Trophoblast cell (in vitro differentiated cells and primary cell): ENCODE data around the gene CAMK4.
A peak's percentile ranks its signal among the peaks of the same experiment; 100 is the strongest.

ENCODE experiments used
- DNase-seq, 2 donors: peaks; one replicate each; pipeline ENCODE4 v3.0.0-alpha.2; 2016
- H2AFZ ChIP-seq: 2 replicates; pipeline ENCODE4 v1.6.1; 2013; ENCODE audit warnings: low read length, moderate library complexity, mild to moderate bottlenecking; ENCODE audit not compliant: insufficient read depth, poor library complexity
- H2AK5ac ChIP-seq: 2 replicates; pipeline ENCODE4 v1.6.1; 2013; ENCODE audit warnings: mild to moderate bottlenecking, low read length
- H2BK120ac ChIP-seq: 2 replicates; pipeline ENCODE4 v1.6.1; 2013; ENCODE audit warnings: low read length, mild to moderate bottlenecking, moderate library complexity; ENCODE audit not compliant: insufficient read depth, poor library complexity
- H2BK12ac ChIP-seq: 2 replicates; pipeline ENCODE4 v1.6.1; 2013; ENCODE audit warnings: mild to moderate bottlenecking, low read length, moderate library complexity
- H2BK5ac ChIP-seq: 2 replicates; pipeline ENCODE4 v1.6.1; 2013; ENCODE audit warnings: low read length, low read depth, moderate library complexity, mild to moderate bottlenecking; ENCODE audit not compliant: poor library complexity
- H3K14ac ChIP-seq: 2 replicates; pipeline ENCODE4 v1.6.1; 2013; ENCODE audit warnings: mild to moderate bottlenecking, low read length
- H3K18ac ChIP-seq: 2 replicates; pipeline ENCODE4 v1.6.1; 2013; ENCODE audit warnings: mild to moderate bottlenecking, low read length
- H3K23ac ChIP-seq: 2 replicates; pipeline ENCODE4 v1.6.1; 2013; ENCODE audit warnings: low read length
- H3K27ac ChIP-seq: 2 replicates; pipeline ENCODE4 v1.5.1; 2013; ENCODE audit warnings: low read depth, mild to moderate bottlenecking, inconsistent platforms, low read length, moderate library complexity
- H3K27me3 ChIP-seq: 2 replicates; pipeline ENCODE4 v1.6.1; 2013; ENCODE audit warnings: inconsistent platforms, mild to moderate bottlenecking, low read length, moderate library complexity; ENCODE audit not compliant: insufficient read depth
- H3K36me3 ChIP-seq, 2 experiments: 1 replicate in 1 of 2; 2 replicates in 1 of 2; pipeline ENCODE4 v1.6.1; 2013; ENCODE audit warnings: low read length in 2 of 2, mild to moderate bottlenecking in 2 of 2, moderate library complexity in 1 of 2; ENCODE audit not compliant: insufficient read depth in 2 of 2, control insufficient read depth in 1 of 2
- H3K4ac ChIP-seq: 2 replicates; pipeline ENCODE4 v1.6.1; 2013; ENCODE audit warnings: low read depth, mild to moderate bottlenecking, low read length, moderate library complexity
- H3K4me1 ChIP-seq, 2 experiments: 1 replicate in 1 of 2; 2 replicates in 1 of 2; pipeline ENCODE4 v1.6.1; 2013; ENCODE audit warnings: low read length in 2 of 2, mild to moderate bottlenecking in 2 of 2, moderate library complexity in 1 of 2; ENCODE audit not compliant: insufficient read depth in 2 of 2, control insufficient read depth in 1 of 2
- H3K4me2 ChIP-seq: 2 replicates; pipeline ENCODE4 v1.6.1; 2013; ENCODE audit warnings: inconsistent platforms, mild to moderate bottlenecking, low read length, moderate library complexity
- H3K4me3 ChIP-seq: 2 replicates; pipeline ENCODE4 v1.5.1; 2013; ENCODE audit warnings: mild to moderate bottlenecking, low read depth, low read length, inconsistent platforms
- H3K79me1 ChIP-seq: one replicate; pipeline ENCODE4 v1.6.1; 2013; ENCODE audit warnings: low read length
- H3K79me2 ChIP-seq: 2 replicates; pipeline ENCODE4 v1.6.1; 2013; ENCODE audit warnings: low read length, mild to moderate bottlenecking; ENCODE audit not compliant: control insufficient read depth, insufficient read depth, poor library complexity
- H3K9ac ChIP-seq: 2 replicates; pipeline ENCODE4 v1.6.1; 2013; ENCODE audit warnings: mild to moderate bottlenecking, low read length
- H3K9me3 ChIP-seq: 2 replicates; pipeline ENCODE4 v1.6.1; 2013; ENCODE audit warnings: low read depth, mild to moderate bottlenecking, control low read depth, inconsistent platforms, low read length; ENCODE audit not compliant: insufficient read depth
- H4K12ac ChIP-seq: 2 replicates; pipeline ENCODE4 v1.6.1; 2013; ENCODE audit warnings: low read depth, mild to moderate bottlenecking, low read length, moderate library complexity
- H4K8ac ChIP-seq: 2 replicates; pipeline ENCODE4 v1.6.1; 2013; ENCODE audit warnings: low read depth, mild to moderate bottlenecking, low read length, moderate library complexity
- H4K91ac ChIP-seq: one replicate; pipeline ENCODE4 v1.6.1; 2013; ENCODE audit warnings: low read depth, mild to moderate bottlenecking, low read length, moderate library complexity
- WGBS: extraction: QIAGEN DNeasy Blood & Tissue Kit; methylation state at CpG from one replicate; pipeline ENCODE4 v1.1.7; 2013; ENCODE audit warnings: missing lambda C conversion rate; ENCODE audit not compliant: insufficient read length, insufficient coverage; ENCODE audit errors: extremely low coverage; 5-methylcytosine and 5-hydroxymethylcytosine counted together

The CAMK4 gene

DNA sequence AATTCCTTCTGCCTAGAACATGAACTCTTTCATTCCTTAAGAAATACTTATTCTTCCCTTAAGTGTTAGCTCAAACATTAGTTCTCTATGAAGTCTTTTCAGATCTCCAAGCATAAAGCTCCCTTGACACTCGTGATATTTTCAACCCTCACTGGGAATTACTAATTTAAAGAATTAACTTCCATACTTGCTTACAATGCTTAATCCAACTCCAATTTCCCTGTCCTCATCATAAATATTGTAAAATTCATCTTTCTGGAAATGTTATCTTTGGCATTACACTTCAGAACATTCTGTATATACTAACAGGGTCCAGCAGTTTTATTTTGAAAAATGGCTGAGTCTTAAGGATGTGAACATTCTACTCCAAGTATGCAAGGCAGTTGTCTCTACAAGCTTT is 280.9 kb downstream of the CAMK4 start:
- H3K9ac ChIP-seq, result no peak overlapping the region
- H3K4me2 ChIP-seq, result no peak overlapping the region
- H3K9me3 ChIP-seq, result no peaks in the 10 kb centered on the region
- H4K12ac ChIP-seq, result no peak overlapping the region
- H3K23ac ChIP-seq, result no peak overlapping the region
- DNase-seq, result no peak
- no peak overlapping the region for H4K91ac ChIP-seq
- no peaks in the 10 kb centered on the region for H3K4me1 ChIP-seq
- no CpG with 5 or more reads among the region's 1 CpG for WGBS
- no peak overlapping the region for H2BK12ac ChIP-seq
- no peaks in the 10 kb centered on the region for H3K27me3 ChIP-seq
- no peak overlapping the region for H3K18ac ChIP-seq
- no peak overlapping the region for H2BK120ac ChIP-seq
- no peaks in the 10 kb centered on the region for H3K79me1 ChIP-seq
- H3K79me2 ChIP-seq, result peaks cover 2% of the 10 kb centered on the region
- peaks cover 7 to 8% of the 10 kb centered on the region in 2 experiments for H3K36me3 ChIP-seq
- no peak overlapping the region for H3K4ac ChIP-seq
- no peak overlapping the region for H2BK5ac ChIP-seq
- no peak overlapping the region for H3K4me3 ChIP-seq
- H4K8ac ChIP-seq, result no peak overlapping the region
- H2AK5ac ChIP-seq, result no peak overlapping the region
- H2AFZ ChIP-seq, result no peak overlapping the region
- H3K27ac ChIP-seq, result no peak overlapping the region
- H3K14ac ChIP-seq, result no peak overlapping the region

DNA sequence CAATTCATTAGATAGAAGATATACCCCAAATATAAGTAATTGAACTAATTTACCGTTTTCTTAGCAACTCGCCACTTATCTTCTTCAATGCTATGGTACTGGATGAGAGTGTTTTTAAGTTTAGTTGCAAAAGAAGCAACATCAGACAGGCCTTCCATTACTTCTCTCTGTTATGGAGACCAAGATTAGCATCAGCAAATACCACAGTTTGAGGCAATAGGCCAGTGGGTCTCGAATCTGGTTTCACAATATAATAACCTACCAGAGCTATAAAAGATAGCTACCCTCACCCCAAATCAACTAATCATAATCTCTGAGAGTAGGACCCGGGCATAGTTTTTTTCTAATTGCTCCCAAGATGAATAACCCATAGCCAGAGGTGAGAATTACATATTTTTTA is 283.1 kb downstream of the CAMK4 start:
- peaks cover 4% of the 10 kb centered on the region in 2 experiments for H3K36me3 ChIP-seq
- H3K4me2 ChIP-seq, result no peak overlapping the region
- H3K9ac ChIP-seq, result no peak overlapping the region
- H3K9me3 ChIP-seq, result no peaks in the 10 kb centered on the region
- no peak overlapping the region for H2BK12ac ChIP-seq
- peaks cover 6% of the 10 kb centered on the region for H3K79me1 ChIP-seq
- no peak overlapping the region for H3K14ac ChIP-seq
- H3K4me1 ChIP-seq, result no peaks in the 10 kb centered on the region
- no peak overlapping the region for H2AK5ac ChIP-seq
- H3K27me3 ChIP-seq, result no peaks in the 10 kb centered on the region
- H3K4ac ChIP-seq, result no peak overlapping the region
- DNase-seq, result peak; percentile 9 to 53
- no peak overlapping the region for H3K18ac ChIP-seq
- H4K91ac ChIP-seq, result no peak overlapping the region
- H2BK120ac ChIP-seq, result no peak overlapping the region
- WGBS, result no CpG with 5 or more reads among the region's 4 CpGs
- H4K12ac ChIP-seq, result no peak overlapping the region
- no peak overlapping the region for H3K4me3 ChIP-seq
- H2AFZ ChIP-seq, result no peak overlapping the region
- no peak overlapping the region for H2BK5ac ChIP-seq
- H4K8ac ChIP-seq, result no peak overlapping the region
- no peak overlapping the region for H3K27ac ChIP-seq
- peaks cover 10% of the 10 kb centered on the region for H3K79me2 ChIP-seq
- no peak overlapping the region for H3K23ac ChIP-seq

DNA sequence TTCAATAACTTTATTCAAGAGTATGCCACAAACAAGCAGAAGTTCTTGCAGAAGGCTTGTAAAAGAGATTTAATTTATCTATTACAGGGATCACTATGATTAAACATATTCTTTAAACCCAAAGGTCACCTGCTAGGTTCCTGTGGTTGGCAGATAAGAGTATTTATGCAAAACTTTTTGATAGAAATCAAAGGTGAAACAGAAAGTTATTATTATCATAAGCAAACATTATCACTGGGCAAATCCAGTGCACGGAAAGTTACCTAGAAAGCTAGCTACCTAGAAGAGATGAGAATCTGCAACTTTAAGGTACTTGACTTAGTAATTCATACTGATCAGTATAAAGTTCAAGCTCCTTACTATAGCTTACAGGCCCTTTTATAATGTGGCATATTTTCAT is 284.9 kb downstream of the CAMK4 start:
- H2BK5ac ChIP-seq, result no peak overlapping the region
- no CpG with 5 or more reads among the region's 1 CpG for WGBS

DNA sequence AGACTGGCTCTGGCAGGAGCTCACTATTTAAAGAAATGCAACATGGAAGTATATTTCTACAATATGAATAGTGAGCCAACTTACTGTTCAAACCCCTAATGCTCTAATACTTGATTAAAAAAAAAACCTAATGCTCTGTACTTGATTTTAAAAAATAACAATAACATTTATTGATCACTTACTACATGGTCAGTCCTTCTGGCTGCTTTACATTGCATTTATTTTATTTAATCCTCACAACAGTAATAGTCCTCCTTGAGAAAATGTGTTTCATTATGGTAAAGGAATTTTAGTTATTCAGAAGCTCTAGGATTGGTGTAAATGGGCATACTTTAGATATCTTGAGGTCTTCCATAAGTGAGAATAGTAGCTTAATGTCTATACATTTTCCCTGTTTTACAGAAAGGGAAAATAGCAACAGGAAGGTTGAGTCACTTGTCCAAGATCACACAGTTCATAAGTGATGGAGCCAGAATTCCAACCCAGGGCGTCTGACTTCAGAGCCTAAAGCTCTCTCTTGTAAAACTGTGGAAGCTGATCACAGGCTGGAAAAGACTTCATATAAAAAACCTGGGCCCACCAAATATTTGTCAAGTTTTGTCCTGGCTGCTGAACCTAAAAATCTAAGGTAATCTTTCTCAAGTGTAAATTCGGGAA is 287.1 kb downstream of the CAMK4 start:
- no peak overlapping the region for H2AFZ ChIP-seq
- no peaks in the 10 kb centered on the region for H3K36me3 ChIP-seq
- H3K27me3 ChIP-seq, result no peaks in the 10 kb centered on the region
- no peak overlapping the region for H4K8ac ChIP-seq
- H4K12ac ChIP-seq, result no peak overlapping the region
- peak; percentile 6 to 43 for DNase-seq
- H2BK5ac ChIP-seq, result no peak overlapping the region
- H3K9me3 ChIP-seq, result no peaks in the 10 kb centered on the region
- H3K14ac ChIP-seq, result no peak overlapping the region
- H3K4me2 ChIP-seq, result peak overlapping the region; percentile 80
- peaks cover 0 to 3% of the 10 kb centered on the region in 2 experiments for H3K4me1 ChIP-seq
- no peak overlapping the region for H4K91ac ChIP-seq
- H2BK120ac ChIP-seq, result peak overlapping the region; percentile 98
- WGBS, result no CpG with 5 or more reads among the region's 2 CpGs
- no peak overlapping the region for H3K18ac ChIP-seq
- H3K23ac ChIP-seq, result no peak overlapping the region
- no peak overlapping the region for H2AK5ac ChIP-seq
- peaks cover 12% of the 10 kb centered on the region for H3K79me1 ChIP-seq
- H3K9ac ChIP-seq, result no peak overlapping the region
- H3K79me2 ChIP-seq, result peaks cover 11% of the 10 kb centered on the region
- H3K27ac ChIP-seq, result no peak overlapping the region
- H3K4ac ChIP-seq, result peak overlapping the region; percentile 99
- H2BK12ac ChIP-seq, result no peak overlapping the region
- peak overlapping the region; percentile 99 for H3K4me3 ChIP-seq

More for the DNA sequence above, 284.9 kb downstream of the CAMK4 start:
- H3K79me1 ChIP-seq, result peaks cover 12% of the 10 kb centered on the region
- H3K23ac ChIP-seq, result no peak overlapping the region
- H2BK12ac ChIP-seq, result no peak overlapping the region
- H3K4me3 ChIP-seq, result no peak overlapping the region
- peaks cover 13% of the 10 kb centered on the region for H3K79me2 ChIP-seq
- H4K12ac ChIP-seq, result no peak overlapping the region
- H3K18ac ChIP-seq, result no peak overlapping the region
- H3K9ac ChIP-seq, result no peak overlapping the region
- H3K4me2 ChIP-seq, result no peak overlapping the region
- no peak overlapping the region for H3K27ac ChIP-seq
- H4K8ac ChIP-seq, result no peak overlapping the region
- no peaks in the 10 kb centered on the region for H3K27me3 ChIP-seq
- no peak overlapping the region for H3K14ac ChIP-seq
- DNase-seq, result no peak
- H4K91ac ChIP-seq, result no peak overlapping the region
- peaks cover 2 to 3% of the 10 kb centered on the region in 2 experiments for H3K36me3 ChIP-seq
- no peak overlapping the region for H2AK5ac ChIP-seq
- H3K4ac ChIP-seq, result no peak overlapping the region
- no peak overlapping the region for H2BK120ac ChIP-seq
- no peak overlapping the region for H2AFZ ChIP-seq
- H3K9me3 ChIP-seq, result no peaks in the 10 kb centered on the region
- peaks cover 0 to 3% of the 10 kb centered on the region in 2 experiments for H3K4me1 ChIP-seq
